GM08714 (cell line): ENCODE results near the gene VWA5B1.
"Not testable (repeated sequence)": the region's sequence is repeated elsewhere in the genome, so short reads cannot be mapped to it uniquely, and the experiment has no call there.

Source experiments
- H3K4me3 ChIP-seq: fragments of 200-500 bp; sonication (Bioruptor generic); 2 replicates; pipeline ENCODE4 v1.5.1; 2014; ENCODE audit warnings: mild to moderate bottlenecking, low read length, inconsistent platforms
- ZNF274 ChIP-seq: IDR thresholded peaks from 2 replicates; pipeline ENCODE4 v1.6.1; 2012; ENCODE audit warnings: mild to moderate bottlenecking, low read depth, low read length

Gene VWA5B1

DNA sequence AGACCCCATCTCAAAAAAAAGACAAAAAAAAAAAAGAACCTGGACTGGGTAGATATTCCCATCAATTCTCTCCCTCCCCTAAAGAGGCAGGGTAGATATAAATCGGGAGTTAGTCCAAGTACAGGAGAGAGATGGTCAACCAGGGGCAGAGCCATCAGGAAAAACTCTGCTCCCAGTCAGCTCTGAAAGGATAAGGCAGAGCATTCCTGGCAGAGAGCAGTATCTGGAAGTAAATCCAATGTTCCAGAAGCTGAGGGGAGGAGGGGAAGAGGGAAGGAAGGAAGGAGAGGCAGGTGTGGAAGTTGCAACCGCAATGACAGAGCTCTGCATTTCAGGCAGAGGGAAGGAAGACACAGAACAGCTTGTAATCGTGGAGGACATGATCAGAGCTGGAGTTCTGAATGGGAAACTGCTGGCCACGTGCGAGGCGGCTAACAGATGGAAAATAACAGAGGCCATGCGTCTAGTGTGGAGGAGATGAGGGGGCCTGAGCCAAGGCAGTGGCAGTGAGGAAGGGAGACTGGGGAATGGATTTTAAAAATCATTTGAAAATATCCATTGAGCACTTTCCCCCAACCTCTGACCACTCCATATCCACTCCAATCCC lies 15.3 kb upstream of the VWA5B1 start:
- TF ChIP-seq ZNF274: no peak
- no peak overlapping the region for H3K4me3 ChIP-seq

DNA sequence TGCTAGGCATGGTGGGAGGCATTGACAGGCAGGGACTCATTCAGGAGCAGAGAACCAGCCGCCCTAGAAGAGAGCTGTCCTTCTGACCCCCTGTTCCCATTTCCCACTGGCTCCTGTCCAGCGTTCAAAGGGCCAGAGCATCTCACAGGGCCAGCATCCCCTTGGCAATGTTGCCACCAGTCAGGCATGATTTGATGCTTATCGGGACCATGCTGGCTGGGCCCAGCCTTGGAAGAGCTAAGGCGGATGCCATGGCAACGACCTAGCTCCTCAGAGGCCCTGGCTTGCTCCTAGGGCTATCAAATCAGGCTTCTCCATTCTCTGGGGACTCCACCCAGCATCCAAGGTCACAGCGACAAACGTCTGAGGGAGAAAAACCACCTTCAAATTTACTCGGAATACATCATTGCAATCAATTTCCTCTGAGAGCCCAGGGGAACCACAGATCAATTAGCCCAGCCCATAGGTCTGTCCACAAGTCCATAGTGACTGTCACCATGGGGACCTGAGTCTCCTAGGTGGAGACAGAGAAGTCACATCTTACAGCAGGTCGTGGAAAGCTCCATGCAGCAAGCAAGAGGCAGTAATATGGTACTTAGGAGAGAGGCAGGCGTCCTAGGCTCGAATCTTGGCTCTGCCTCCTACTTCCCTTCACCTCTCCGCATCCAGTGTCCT lies 14.1 kb upstream of the VWA5B1 start:
- TF ChIP-seq ZNF274: no peak
- no peak overlapping the region for H3K4me3 ChIP-seq

DNA sequence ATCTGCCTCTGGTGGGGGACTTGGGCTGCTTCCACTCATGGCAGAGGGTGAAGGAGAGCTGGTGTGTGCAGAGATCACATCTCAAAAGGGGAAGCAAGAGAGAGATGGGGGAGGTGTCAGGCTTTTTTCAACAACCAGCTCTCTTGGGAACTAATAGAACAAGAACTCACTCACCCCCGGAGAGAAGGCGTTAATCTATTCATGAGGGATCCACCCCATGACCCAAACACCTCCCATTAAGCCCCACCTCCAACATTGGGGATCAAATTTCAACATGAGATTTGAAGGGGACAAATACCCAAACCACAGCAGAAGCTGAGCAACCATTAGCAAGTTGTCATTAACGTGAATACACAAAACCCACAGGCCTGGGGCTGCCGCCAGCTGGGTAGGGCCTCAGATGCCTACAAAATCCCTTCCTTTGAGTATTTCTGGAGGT lies 12.0 kb upstream of the VWA5B1 start:
- no peak overlapping the region for H3K4me3 ChIP-seq
- no peak for TF ChIP-seq ZNF274

DNA sequence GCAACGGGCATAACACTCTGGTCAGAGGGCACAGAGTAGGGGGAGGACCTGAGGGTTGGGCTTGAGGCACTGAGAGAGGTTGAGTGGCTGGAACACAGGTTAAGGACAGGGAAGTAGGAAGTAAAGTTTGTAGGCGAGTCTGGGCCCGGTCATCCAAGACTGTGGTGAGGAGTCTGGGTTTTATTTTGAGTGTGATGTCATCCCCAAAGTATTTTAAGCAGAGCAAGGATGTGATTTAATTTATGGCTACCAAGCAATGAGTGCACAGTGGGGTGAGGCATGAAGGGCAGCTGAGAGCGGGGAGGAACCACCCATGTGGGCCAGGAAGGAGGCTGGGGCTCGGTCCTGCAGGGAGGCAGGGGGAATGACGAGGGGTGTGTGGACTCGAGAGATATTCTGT lies 11.2 kb upstream of the VWA5B1 start:
- TF ChIP-seq ZNF274: no peak
- H3K4me3 ChIP-seq: no peak overlapping the region

DNA sequence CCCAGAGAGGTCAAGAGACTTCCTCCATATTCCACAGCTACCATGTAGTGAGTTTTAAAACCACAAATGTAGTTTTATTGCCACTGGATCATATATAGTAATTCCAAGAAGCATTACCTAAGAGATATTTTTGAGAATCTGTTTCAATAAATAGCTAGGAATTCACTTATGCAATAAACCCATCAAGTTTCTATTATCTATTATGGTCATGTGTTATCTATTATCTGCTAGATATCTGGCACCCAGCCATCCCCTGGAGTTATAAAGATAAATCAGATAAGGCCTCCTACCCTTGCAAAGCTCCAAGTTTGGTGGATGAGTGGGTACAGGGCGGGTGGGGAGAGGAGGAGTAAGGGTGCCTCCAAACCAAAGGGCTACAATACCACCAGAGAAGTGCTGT lies 10.3 kb upstream of the VWA5B1 start:
- H3K4me3 ChIP-seq: no peak overlapping the region
- no peak for TF ChIP-seq ZNF274

DNA sequence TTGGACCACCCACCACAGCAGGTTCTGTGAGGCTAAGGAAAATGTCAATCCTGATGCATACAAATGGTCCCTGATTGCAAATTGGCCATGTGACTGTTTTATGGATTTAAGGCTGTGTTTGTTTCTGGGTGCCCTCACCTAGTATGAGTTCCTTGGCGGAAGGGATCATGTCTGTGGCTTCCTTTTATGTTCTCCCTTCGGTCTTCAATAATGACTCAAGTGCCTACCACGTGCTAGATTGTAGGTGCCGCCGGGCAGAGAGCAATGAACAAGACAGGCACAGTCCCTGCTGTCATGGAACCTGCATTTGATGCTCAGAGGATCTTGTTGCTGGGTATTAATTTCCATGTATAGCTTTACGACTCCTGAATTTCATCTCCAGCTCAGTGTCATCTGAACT lies 9.8 kb upstream of the VWA5B1 start:
- TF ChIP-seq ZNF274: no peak
- no peak overlapping the region for H3K4me3 ChIP-seq

DNA sequence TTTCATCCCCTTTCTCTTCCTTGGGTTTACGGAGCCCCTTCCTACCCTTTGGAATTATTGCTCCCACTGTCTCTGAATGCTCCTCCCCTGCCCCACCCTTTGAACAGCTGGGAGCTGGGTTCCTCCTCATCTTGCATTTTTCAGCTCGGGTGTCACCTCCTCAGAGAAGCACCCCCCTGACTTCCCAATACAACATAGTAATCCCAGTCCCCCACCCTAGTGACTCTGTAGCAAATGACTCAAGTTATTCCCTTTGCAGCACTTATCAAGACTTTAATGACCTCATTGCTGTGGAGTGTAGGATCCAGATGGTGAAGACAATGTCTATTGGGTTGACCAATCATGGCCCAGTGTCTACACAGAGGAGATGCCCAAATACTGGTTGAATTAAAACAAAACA lies 8.9 kb upstream of the VWA5B1 start:
- no peak for TF ChIP-seq ZNF274
- H3K4me3 ChIP-seq: no peak overlapping the region

DNA sequence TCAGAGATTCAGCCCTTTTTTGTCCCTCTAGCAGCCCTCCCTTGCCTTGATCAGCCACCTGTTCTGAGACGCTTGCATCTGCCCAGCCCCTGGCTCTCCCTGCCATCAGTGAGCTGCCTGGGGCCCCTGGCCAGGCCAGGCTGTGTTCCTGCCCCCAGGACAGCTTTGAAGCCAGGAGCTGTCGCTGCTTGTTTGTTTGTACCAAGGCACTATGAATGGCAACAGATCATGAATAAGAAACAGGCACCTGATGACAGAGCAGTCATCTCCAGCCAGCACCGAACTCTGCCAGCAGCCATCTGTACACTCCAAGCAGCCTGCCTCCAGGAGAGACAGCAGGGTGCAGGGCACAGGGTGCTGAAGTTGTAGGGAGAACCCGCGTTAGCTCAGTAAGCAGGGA lies 8.1 kb upstream of the VWA5B1 start:
- no peak overlapping the region for H3K4me3 ChIP-seq
- TF ChIP-seq ZNF274: no peak

DNA sequence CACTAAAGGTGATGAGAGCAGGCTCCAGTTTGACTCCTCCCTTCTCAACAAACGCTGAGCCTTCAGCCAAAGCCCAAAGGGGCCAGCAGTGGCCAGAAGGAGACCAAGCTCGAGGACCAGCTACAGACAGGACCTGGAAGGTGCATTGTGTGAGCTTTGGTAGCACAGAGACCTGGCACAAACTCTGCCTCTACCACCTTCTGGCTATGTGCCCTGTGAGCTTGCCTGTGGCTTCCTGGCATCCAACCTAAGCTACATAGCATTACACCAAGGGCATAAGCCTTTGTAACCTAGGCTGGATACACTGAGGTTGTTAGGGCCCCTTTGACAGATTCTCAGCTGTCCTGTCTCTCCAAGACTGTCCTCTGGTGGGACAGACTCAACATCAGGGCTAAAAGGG lies 6.6 kb upstream of the VWA5B1 start:
- TF ChIP-seq ZNF274: no peak
- H3K4me3 ChIP-seq: no peak overlapping the region

DNA sequence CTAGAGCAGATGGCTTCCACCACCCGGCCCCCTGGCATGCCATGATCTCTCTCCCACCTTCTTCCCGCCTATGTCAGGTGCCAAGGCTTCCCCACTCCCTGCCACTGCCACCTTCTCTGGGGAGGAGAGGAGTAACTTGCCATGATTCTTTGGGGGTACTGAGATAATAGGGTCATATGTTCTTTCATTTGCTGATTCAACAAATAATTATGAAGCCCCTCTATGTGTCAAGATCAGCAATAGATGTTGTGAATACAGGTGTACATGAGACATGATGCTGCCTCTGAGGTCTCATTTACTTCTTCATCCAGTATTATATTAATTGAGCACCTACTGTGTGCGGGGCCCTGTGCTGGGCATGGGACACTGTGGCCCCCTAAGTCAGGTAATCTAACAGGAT lies 6.0 kb upstream of the VWA5B1 start:
- H3K4me3 ChIP-seq: no peak overlapping the region
- TF ChIP-seq ZNF274: no peak

DNA sequence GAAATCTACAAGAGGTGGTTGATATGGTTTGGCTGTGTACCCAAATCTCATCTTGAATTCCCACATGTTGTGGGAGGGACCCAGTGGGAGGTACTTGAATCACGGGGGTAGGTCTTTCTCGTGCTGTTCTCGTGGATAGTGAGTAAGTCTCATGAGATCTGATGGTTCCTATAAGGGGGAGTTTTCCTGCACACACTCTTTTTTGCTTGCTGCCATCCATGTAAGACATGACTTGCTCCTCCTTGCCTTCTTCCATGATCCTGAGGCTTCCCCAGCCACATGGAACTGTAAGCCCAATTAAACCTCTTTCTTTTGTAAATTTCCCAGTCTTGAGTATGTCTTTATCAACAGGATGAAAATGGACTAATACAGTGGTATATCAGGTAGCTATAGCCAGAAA lies 5.2 kb upstream of the VWA5B1 start:
- H3K4me3 ChIP-seq: no peak overlapping the region
- no peak for TF ChIP-seq ZNF274

DNA sequence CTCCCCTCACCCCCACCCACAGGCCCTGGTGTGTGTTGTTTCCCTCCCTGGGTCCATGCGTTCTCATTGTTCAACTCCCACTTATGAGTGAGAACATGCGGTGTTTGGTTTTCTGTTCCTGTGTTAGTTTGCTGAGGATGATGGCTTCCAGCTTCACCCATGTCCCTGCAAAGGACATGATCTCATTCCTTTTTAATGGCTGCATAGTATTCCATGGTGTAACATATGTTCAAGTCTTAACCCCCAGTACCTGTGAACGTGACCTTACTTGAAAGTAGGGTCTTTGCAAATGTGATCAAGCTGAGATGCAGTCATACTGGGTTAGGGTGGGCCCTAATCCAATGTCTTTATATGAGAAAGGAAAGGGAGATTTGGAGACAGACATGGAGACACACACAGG lies 3.0 kb upstream of the VWA5B1 start:
- H3K4me3 ChIP-seq: not testable (repeated sequence)

DNA sequence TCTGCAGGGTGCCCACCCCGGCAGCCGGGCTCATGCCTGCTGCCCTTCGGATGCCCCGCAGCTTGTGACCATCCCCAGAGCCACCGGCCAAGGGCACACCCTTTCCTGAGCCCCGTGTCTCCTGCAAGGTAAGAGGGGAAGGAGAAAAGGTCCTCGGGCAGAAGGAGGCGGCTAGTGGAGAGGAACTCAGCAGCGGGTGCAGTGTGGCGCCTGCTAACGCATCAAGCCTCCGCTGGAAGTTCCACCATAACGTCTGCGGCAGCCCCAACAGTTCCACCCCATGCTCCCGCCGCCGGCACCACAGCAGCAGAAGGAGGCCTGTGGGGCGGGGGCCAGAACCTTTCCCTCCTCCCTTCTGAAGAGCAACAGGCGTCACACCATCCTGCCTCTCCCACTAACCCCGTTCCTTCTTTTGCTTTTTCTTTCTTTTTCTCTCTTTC lies 990 bp downstream of the VWA5B1 start:
- TF ChIP-seq ZNF274: no peak
- H3K4me3 ChIP-seq: no peak overlapping the region

DNA sequence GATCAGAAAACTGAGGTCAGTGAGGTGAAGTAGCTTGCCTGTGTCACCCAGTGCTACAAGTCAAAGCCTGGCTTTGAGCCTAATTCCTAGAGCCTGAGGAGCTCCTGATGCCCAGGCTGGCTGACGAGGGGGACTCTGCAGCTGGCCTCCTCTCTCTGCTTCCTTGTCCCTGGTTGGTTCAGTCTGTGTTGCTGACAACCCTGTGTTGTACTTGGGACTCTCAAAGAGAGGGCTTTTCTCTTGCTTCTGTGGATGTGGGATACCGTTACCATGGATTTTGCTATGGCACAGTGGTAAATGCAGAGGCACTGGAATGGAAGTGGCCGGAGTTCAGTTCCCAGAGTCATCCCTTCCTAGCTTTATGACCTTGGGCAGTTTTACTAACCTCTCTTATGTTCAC lies 8.0 kb downstream of the VWA5B1 start:
- TF ChIP-seq ZNF274: no peak

DNA sequence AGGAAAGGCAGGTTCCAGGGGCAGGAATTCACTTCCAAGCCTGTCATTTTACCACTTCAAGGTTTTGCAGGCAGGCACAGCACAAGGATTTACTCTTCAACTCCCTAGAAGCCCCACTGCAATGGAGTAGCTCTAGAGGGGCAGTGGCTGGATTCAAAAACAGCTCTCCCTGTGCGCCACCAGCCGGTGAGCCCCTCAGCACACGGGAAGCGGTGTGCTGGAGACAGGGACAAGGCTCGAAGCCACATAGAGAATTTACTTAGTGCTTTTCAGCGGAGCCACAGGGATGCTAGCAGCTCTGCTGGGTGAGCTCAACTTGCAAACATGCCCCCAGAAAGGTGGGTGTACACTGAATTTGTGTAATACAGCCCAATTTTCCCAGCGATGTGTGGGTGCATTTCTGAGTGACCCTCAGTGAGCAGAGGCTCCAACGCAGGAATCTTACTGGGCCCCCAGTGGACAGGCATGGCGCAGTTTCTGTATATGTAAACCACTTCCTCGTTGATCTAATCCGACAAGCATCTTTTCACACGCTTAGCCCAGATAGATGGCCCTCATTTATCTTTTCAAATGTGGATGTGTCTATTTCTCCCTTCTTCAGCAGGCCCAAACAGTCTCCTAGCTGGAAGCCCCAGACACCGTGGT lies 10.9 kb downstream of the VWA5B1 start:
- no peak overlapping the region for H3K4me3 ChIP-seq
- no peak for TF ChIP-seq ZNF274

More for the DNA sequence above, 8.0 kb downstream of the VWA5B1 start:
- no peak overlapping the region for H3K4me3 ChIP-seq
